ENCODE results near the gene TMEM115.
A peak's percentile ranks its signal among the peaks of the same experiment; 100 is the strongest.

Gene TMEM115

DNA sequence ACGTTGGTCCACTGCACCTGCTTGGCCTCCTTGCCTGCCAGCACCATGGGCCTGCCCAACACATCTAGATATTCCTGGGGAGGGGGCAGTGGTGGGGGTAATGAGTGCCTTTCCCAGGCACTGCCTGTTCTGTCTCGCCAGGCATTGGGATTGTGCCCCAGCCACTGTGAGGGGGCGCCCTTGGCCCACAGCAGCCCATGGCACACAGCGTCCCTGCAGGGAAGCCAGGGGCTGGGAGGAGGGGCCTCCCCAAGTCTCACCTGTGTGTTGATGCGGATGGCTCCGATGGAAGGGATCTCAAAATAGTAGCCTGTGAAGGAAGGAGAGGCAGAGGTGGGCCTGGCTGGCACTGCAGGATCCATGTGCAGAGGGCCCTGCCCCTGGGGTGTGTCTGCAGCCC is 18.7 kb upstream of the TMEM115 start:
- DNase-seq (ENCODE audit: low read depth in 2 of 2): no peak

- no peak for DNase-seq (ENCODE audit: low read depth in 2 of 2)
These were observed 16.1 kb upstream of the TMEM115 start for GRCh38 chr3:50375258-50375931.

GRCh38 chr3:50374363-50375257 is 15.3 kb upstream of the TMEM115 start:
- no peak for DNase-seq (ENCODE audit: low read depth in 2 of 2)

GRCh38 chr3:50373146-50374051 is 14.1 kb upstream of the TMEM115 start:
- DNase-seq (ENCODE audit: low read depth in 2 of 2): no peak

DNA sequence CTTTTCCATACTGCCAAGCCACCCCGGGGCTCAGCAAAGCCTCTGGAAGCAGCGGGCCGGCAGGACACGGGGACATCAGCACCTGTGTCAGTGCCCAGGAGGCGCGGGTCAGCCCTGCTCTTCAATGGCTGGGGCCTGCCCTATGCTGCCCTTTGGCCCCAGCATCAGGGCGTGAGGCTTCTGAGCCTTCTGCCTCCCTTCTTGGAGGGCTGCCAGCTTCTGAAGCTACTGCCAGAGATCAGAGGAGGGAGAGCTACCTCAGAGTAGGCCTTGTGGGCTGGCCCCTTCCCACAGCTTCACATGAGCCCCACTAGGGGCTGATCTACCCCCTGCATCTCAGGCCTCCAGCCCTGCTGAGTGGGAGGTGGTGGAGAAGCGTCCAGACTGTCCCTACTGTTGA is 13.0 kb upstream of the TMEM115 start:
- no peak for DNase-seq (ENCODE audit: low read depth in 2 of 2)

DNA sequence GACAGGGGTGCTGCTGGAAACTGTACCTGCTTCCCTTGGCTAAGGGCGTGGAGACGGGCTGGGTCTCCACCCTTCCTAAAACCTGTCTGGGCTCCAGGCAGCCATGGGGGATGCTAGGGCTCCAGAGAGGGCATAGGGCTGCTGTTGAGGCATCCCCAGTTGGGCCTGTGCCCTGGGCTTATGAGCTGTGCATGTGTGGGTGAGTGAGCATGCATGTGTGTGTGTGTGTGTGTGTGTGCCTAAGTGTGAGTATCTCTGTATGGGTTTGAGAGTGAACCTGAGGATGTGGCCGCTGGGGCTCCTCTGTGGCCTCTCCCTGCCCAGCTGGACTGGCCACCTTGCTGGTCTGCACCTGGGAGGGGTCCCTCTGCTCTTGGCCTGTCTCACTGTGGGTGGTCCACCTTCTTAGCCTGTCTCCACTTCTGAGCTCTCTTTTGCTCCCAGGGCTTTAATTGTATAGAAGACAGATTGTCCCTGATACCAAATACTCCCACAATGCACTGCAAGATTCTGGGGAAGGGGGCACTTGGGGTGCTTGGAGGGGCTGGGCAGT is 11.9 kb upstream of the TMEM115 start:
- no peak for DNase-seq (ENCODE audit: low read depth in 2 of 2)

- no peak for DNase-seq (ENCODE audit: low read depth in 2 of 2)
These were observed 11.3 kb upstream of the TMEM115 start for GRCh38 chr3:50370594-50370993.

- DNase-seq (ENCODE audit: low read depth in 2 of 2): no peak
These were observed 9.8 kb upstream of the TMEM115 start for GRCh38 chr3:50369012-50369670.

GRCh38 chr3:50365842-50366220 is 6.5 kb upstream of the TMEM115 start:
- DNase-seq (ENCODE audit: low read depth in 2 of 2): no peak

- peak; percentile 92 for DNase-seq (ENCODE audit: low read depth in 2 of 2)
These were observed 5.9 kb upstream of the TMEM115 start for GRCh38 chr3:50365080-50365841.

DNA sequence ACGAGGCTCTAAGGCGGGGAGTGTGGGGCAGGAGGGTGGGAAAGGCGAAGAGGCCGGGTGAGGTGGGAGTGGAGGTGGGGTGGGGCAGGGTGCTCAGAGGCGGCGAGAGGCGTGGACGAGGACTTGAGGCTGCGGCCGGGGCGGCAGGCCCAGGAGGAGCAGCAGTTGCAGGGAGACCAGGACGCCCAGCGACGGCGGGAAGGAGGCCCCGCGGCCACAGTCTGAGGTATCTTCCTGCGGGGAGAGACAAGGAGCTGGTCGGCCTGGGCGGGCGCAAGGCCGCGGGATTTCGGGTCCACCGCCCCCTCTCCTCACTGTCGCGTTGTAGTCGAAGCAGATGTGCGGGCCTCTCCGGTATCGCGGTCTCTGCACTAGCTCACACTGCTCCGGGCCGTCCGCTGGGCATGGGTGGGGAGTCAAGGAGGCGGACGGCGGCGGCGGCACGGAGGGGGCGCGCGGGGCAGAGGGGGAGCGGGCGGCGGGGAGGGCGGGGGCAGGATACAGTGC is 5.3 kb upstream of the TMEM115 start:
- no peak for DNase-seq (ENCODE audit: low read depth in 2 of 2)

DNA sequence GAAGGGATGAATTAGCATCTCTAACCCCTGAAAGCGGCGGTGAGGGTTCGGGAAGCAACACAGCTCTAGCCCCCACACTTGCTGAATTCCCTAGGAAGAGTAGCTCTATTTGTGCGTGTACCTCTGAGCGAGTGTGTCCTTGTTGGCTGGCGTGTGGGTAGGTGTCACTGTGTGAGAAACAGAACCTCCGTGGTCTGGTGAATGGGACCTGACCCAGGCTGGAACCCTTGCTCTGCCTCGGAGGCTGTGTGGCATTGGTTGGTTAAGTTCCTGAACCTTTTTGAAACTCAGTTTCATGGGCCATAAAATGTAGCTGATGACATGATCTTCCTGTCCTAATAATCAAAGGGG is 414 bp upstream of the TMEM115 start:
- no peak for DNase-seq (ENCODE audit: low read depth in 2 of 2)

GRCh38 chr3:50358355-50358910 is 888 bp downstream of the TMEM115 start:
- DNase-seq (ENCODE audit: low read depth in 2 of 2): no peak

DNA sequence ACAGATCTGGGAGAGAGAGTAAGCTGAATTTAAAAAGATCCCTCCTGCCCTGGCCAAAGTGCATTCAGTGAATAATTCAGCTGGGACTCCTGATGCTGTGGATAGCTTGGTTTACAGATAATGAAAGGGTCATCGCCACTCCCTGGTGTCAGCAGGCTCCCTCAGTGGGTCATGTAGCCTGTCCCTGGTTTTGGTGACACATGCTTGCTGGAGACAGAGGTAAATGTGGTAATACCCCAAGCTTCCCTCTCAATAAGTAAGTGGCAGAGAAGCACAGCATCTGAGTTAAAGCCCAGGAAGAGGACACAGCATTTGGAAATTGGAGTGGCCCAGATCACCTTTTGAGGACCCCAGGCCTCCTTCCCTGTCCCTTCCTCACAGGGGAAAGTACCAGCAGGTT is 1.8 kb downstream of the TMEM115 start:
- DNase-seq (ENCODE audit: low read depth in 2 of 2): no peak

- DNase-seq (ENCODE audit: low read depth in 2 of 2): no peak
These were observed 2.8 kb downstream of the TMEM115 start for GRCh38 chr3:50356553-50356952.

DNA sequence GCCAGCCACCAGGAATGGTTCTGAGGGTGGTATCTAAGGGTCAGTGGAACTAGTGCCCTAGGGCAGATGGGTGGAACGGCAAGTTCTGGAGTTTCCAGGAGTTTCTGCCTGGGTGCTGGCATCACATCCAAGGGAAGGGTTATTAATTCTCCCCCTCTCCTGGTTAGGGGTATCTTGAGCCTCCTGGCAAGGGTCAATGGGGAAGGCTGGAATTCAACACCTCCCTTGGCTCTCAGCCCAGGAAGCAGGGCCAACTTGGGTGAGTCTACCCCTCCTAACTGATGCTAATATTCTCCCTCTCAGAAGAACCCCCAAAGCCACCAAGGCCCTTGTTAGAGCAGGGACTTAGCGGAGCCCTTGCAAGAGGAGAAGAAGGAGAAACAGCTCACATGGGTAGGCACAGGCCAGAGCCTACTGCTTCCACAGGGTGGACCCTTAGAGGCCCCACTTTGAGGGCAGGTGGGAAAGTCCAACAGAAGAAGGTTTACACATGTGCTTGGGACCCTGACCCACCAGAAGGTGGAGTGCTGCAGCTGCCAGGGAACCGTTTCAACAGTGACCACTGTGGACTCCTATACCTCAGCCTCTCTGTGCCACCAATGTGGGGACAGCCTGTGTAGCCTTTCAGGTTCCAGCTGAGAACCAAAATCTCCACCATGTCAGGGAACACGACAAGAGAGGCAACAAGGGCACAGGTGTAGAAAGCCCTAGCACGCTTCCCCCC is 3.3 kb downstream of the TMEM115 start:
- no peak for DNase-seq (ENCODE audit: low read depth in 2 of 2)

DNA sequence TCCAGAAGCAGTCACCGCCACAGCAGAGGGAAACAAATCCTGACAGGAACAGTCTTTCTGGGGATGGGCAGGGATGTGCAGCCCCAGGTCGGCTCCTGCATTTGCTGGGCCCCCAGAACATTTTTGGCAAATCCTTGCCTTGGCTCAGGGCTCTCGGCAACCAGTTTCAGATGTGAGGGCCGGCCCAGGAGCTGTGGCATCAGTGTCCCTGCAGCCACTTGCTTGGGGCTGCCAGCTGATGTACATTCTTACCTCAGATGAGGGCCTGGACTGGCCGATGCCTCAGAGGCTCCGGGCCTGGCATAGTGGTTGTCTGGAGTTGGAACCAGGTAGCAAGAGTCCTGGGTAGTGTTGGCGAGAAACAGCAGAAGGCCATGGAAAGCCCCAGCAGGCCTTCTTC is 4.5 kb downstream of the TMEM115 start:
- no peak for DNase-seq (ENCODE audit: low read depth in 2 of 2)

- no peak for DNase-seq (ENCODE audit: low read depth in 2 of 2)
These were observed 5.0 kb downstream of the TMEM115 start for GRCh38 chr3:50354186-50354764.
